ENCODE results near the gene RHOA. TPM values are rescaled to one million over a fixed set of nuclear protein-coding genes. Genes with fewer than 3 reads are reported as not detected.

RHOA gene
- total and polyA plus RNA-seq, 2 of the 8 experiments (the other 6 are each of a cell fraction or from before 2014, with no cell fraction given) = 176 to 397 TPM

GRCh38 chr3:49427586-49427985 is 15.8 kb upstream of the RHOA start (continued):
- no peak for TF ChIP-seq BRCA1 (IDR thresholded peaks at IDR 0.05; ENCODE audit: low read depth, low read length)
